CD4-positive, alpha-beta memory T cell (primary cell): ENCODE data around the gene PAPSS2. TPM values are rescaled to one million over a fixed set of nuclear protein-coding genes. Genes with fewer than 3 reads are reported as not detected.

Experiments
- CTCF ChIA-PET: fragments of 350-600 bp; sonication (Branson Sonifier 250); formaldehyde crosslinking; loops from one replicate; lab custom pipeline; 2021; ENCODE audit warnings: inconsistent platforms; ENCODE audit not compliant: partially characterized antibody; lab: Charles Lee
- POLR2A ChIA-PET: fragments of 350-600 bp; sonication (Branson Sonifier 250); formaldehyde crosslinking; loops from one replicate; lab custom pipeline; 2021; ENCODE audit not compliant: partially characterized antibody; lab: Charles Lee
- DNase-seq, 5 donors: peaks; one replicate each; pipeline versions ENCODE4 v3.0.0 to v3.0.0-alpha.2; 2020 to 2022; ENCODE audit warnings: mixed read lengths in 1 of 5
- H3K27ac ChIP-seq: one replicate; pipeline ENCODE4 v1.7.0; 2013; ENCODE audit warnings: low read depth, low read length
- H3K27me3 ChIP-seq: 2 replicates; pipeline ENCODE4 v1.7.0; 2013; ENCODE audit warnings: mild to moderate bottlenecking, low read length, moderate library complexity; ENCODE audit not compliant: insufficient read depth
- H3K36me3 ChIP-seq: 2 replicates; pipeline ENCODE4 v1.7.0; 2013; ENCODE audit warnings: mild to moderate bottlenecking, low read length, moderate library complexity; ENCODE audit not compliant: insufficient read depth
- H3K4me1 ChIP-seq: 2 replicates; pipeline ENCODE4 v1.7.0; 2013; ENCODE audit warnings: mild to moderate bottlenecking, low read length, moderate library complexity; ENCODE audit not compliant: insufficient read depth
- H3K4me3 ChIP-seq, 2 donors: one replicate each; pipeline ENCODE4 v1.7.0; 2013; ENCODE audit warnings: low read length in 2 of 2, mild to moderate bottlenecking in 1 of 2
- H3K9me3 ChIP-seq, 2 donors: one replicate each; pipeline ENCODE4 v1.7.0; 2013; ENCODE audit warnings: low read length in 2 of 2, control low read depth in 1 of 2; ENCODE audit not compliant: control insufficient read depth in 1 of 2
- H3K27ac Mint-ChIP-seq, 7 donors: one replicate each; pipeline ENCODE4 v1.8.0; 2020 to 2021; ENCODE audit warnings: mixed read lengths in 7 of 7, mild to moderate bottlenecking in 6 of 7, inconsistent platforms in 3 of 7, moderate library complexity in 3 of 7
- H3K27me3 Mint-ChIP-seq, 2 donors: one replicate each; pipeline ENCODE4 v1.8.0; 2020 to 2021; ENCODE audit warnings: mixed read lengths in 2 of 2
- H3K36me3 Mint-ChIP-seq, 2 donors: one replicate each; pipeline ENCODE4 v1.8.0; 2020 to 2021; ENCODE audit warnings: mixed read lengths in 2 of 2, inconsistent platforms in 1 of 2, mild to moderate bottlenecking in 1 of 2
- H3K4me1 Mint-ChIP-seq, 4 donors: one replicate each; pipeline ENCODE4 v1.8.0; 2020 to 2021; ENCODE audit warnings: mixed read lengths in 4 of 4, mild to moderate bottlenecking in 1 of 4
- H3K4me3 Mint-ChIP-seq, 8 donors: one replicate each; pipeline ENCODE4 v1.8.0; 2020 to 2021; ENCODE audit warnings: mixed read lengths in 8 of 8, mild to moderate bottlenecking in 7 of 8, moderate library complexity in 6 of 8, inconsistent platforms in 3 of 8
- H3K9me3 Mint-ChIP-seq, 8 donors: one replicate each; pipeline ENCODE4 v1.8.0; 2020 to 2021; ENCODE audit warnings: mixed read lengths in 8 of 8, mild to moderate bottlenecking in 5 of 8, inconsistent platforms in 3 of 8, moderate library complexity in 1 of 8
- intact Hi-C: fragments of 100-400 bp; cut with micrococcal nuclease; formaldehyde crosslinking; loops from one replicate; pipeline ENCODE4 v1.15.1; 2023
- polyA plus RNA-seq, 2 donors: library from polyadenylated mRNA; unstranded; fragments of 300-500 nt; fragmentation: Illumina TruSeq; gene quantifications; one replicate each; pipeline ENCODE4 v1.2.3, GENCODE V29; 2021
- total RNA-seq, 2 experiments: library from RNA; stranded (reverse); gene quantifications; one replicate each; pipeline ENCODE4 v1.2.3, GENCODE V29; 2021

Gene PAPSS2
- total and polyA plus RNA-seq, 4 experiments from 2014 or later, result 0.15 to 0.73 (median 0.31) TPM

- Histone ChIP-seq H3K27ac (no peak overlapping the region), H3K4me3 (no peak overlapping the region), H3K4me1 (no peaks in the 10 kb centered on the region), H3K9me3 (no peaks in the 10 kb centered on the region), H3K27me3 (peaks cover 4% of the 10 kb centered on the region), H3K36me3 (no peaks in the 10 kb centered on the region)
- ChIA-PET POLR2A (no interaction called here), CTCF (no interaction called here)
- Mint-ChIP-seq H3K27me3 (peaks cover 3 to 26% of the 10 kb centered on the region in 2 donors), H3K9me3 (no peaks in the 10 kb centered on the region), H3K27ac (no peak overlapping the region), H3K36me3 (peaks cover 0 to 3% of the 10 kb centered on the region in 2 donors), H3K4me1 (no peaks in the 10 kb centered on the region), H3K4me3 (no peak overlapping the region)
- no peak for DNase-seq
- intact Hi-C loops, result no loop called here
These were observed 10.9 kb downstream of the PAPSS2 start for GRCh38 chr10:87670586-87670985.

- ChIA-PET CTCF (no interaction called here), POLR2A (no interaction called here)
- Histone ChIP-seq H3K36me3 (no peaks in the 10 kb centered on the region), H3K4me1 (no peaks in the 10 kb centered on the region), H3K27me3 (peaks cover 4% of the 10 kb centered on the region), H3K27ac (no peak overlapping the region), H3K9me3 (no peaks in the 10 kb centered on the region), H3K4me3 (no peak overlapping the region)
- peaks cover 7 to 28% of the 10 kb centered on the region in 2 donors for H3K27me3 Mint-ChIP-seq
- no peak overlapping the region for H3K27ac Mint-ChIP-seq
- H3K36me3 Mint-ChIP-seq, result peaks cover 0 to 3% of the 10 kb centered on the region in 2 donors
- no peaks in the 10 kb centered on the region for H3K4me1 Mint-ChIP-seq
- no peak overlapping the region for H3K4me3 Mint-ChIP-seq
- H3K9me3 Mint-ChIP-seq, result no peaks in the 10 kb centered on the region
- no peak for DNase-seq
- intact Hi-C loops, result no loop called here
These were observed 11.6 kb downstream of the PAPSS2 start for GRCh38 chr10:87671139-87671815.

- DNase-seq, result no peak
- intact Hi-C loops, result no loop called here
- H3K27me3 Mint-ChIP-seq, result peaks cover 11 to 27% of the 10 kb centered on the region in 2 donors
- no peaks in the 10 kb centered on the region for H3K4me1 Mint-ChIP-seq
- H3K9me3 Mint-ChIP-seq, result no peaks in the 10 kb centered on the region
- no peak overlapping the region for H3K4me3 ChIP-seq
- H3K36me3 ChIP-seq, result no peaks in the 10 kb centered on the region
- H3K4me3 Mint-ChIP-seq, result no peak overlapping the region
- ChIA-PET POLR2A (no interaction called here), CTCF (no interaction called here)
- H3K9me3 ChIP-seq, result no peaks in the 10 kb centered on the region
- no peak overlapping the region for H3K27ac Mint-ChIP-seq
- H3K4me1 ChIP-seq, result no peaks in the 10 kb centered on the region
- no peak overlapping the region for H3K27ac ChIP-seq
- H3K36me3 Mint-ChIP-seq, result no peaks in the 10 kb centered on the region
- peaks cover 4% of the 10 kb centered on the region for H3K27me3 ChIP-seq
These were observed 12.9 kb downstream of the PAPSS2 start for GRCh38 chr10:87672551-87672950.

- no peaks in the 10 kb centered on the region for H3K27me3 ChIP-seq
- intact Hi-C loops, result no loop called here
- Mint-ChIP-seq H3K4me3 (no peak overlapping the region), H3K36me3 (no peaks in the 10 kb centered on the region), H3K27ac (no peak overlapping the region), H3K27me3 (peaks cover 15 to 24% of the 10 kb centered on the region in 2 donors), H3K4me1 (no peaks in the 10 kb centered on the region), H3K9me3 (peaks cover 0 to 3% (median 0%) of the 10 kb centered on the region in 8 donors)
- no peak overlapping the region for H3K4me3 ChIP-seq
- H3K9me3 ChIP-seq, result no peaks in the 10 kb centered on the region
- ChIA-PET POLR2A (no interaction called here), CTCF (no interaction called here)
- no peaks in the 10 kb centered on the region for H3K4me1 ChIP-seq
- no peaks in the 10 kb centered on the region for H3K36me3 ChIP-seq
- DNase-seq, result no peak
- no peak overlapping the region for H3K27ac ChIP-seq
These were observed 15.3 kb downstream of the PAPSS2 start for GRCh38 chr10:87674943-87675342.

- no peaks in the 10 kb centered on the region for H3K27me3 ChIP-seq
- H3K4me1 ChIP-seq, result no peaks in the 10 kb centered on the region
- CTCF ChIA-PET, result no interaction called here
- no peak overlapping the region for H3K4me3 Mint-ChIP-seq
- H3K27me3 Mint-ChIP-seq, result peaks cover 13 to 21% of the 10 kb centered on the region in 2 donors
- H3K27ac ChIP-seq, result no peak overlapping the region
- H3K36me3 ChIP-seq, result no peaks in the 10 kb centered on the region
- H3K4me1 Mint-ChIP-seq, result no peaks in the 10 kb centered on the region
- H3K36me3 Mint-ChIP-seq, result no peaks in the 10 kb centered on the region
- H3K9me3 Mint-ChIP-seq, result peaks cover 0 to 3% (median 0%) of the 10 kb centered on the region in 8 donors
- intact Hi-C loops, result no loop called here
- H3K27ac Mint-ChIP-seq, result no peak overlapping the region
- no peak for DNase-seq
- POLR2A ChIA-PET, result no interaction called here
- H3K9me3 ChIP-seq, result no peaks in the 10 kb centered on the region
- H3K4me3 ChIP-seq, result no peak overlapping the region
These were observed 16.0 kb downstream of the PAPSS2 start for GRCh38 chr10:87675396-87676376.

- Histone ChIP-seq H3K27me3 (no peaks in the 10 kb centered on the region), H3K4me1 (no peaks in the 10 kb centered on the region), H3K36me3 (no peaks in the 10 kb centered on the region), H3K27ac (no peak overlapping the region), H3K9me3 (no peaks in the 10 kb centered on the region), H3K4me3 (no peak overlapping the region)
- CTCF ChIA-PET, result no interaction called here
- Mint-ChIP-seq H3K4me3 (no peak overlapping the region), H3K27ac (no peak overlapping the region), H3K36me3 (no peaks in the 10 kb centered on the region), H3K9me3 (peaks cover 0 to 3% (median 0%) of the 10 kb centered on the region in 8 donors), H3K4me1 (no peaks in the 10 kb centered on the region), H3K27me3 (peaks cover 14 to 15% of the 10 kb centered on the region in 2 donors)
- POLR2A ChIA-PET, result no interaction called here
- intact Hi-C loops, result no loop called here
- no peak for DNase-seq
These were observed 17.9 kb downstream of the PAPSS2 start for GRCh38 chr10:87677595-87677994.

- Histone ChIP-seq H3K4me1 (no peaks in the 10 kb centered on the region), H3K9me3 (no peaks in the 10 kb centered on the region), H3K36me3 (no peaks in the 10 kb centered on the region), H3K27me3 (no peaks in the 10 kb centered on the region), H3K27ac (no peak overlapping the region), H3K4me3 (no peak overlapping the region)
- ChIA-PET CTCF (no interaction called here), POLR2A (no interaction called here)
- H3K9me3 Mint-ChIP-seq, result peaks cover 0 to 3% (median 0%) of the 10 kb centered on the region in 8 donors
- no peak overlapping the region for H3K4me3 Mint-ChIP-seq
- intact Hi-C loops, result no loop called here
- no peaks in the 10 kb centered on the region for H3K4me1 Mint-ChIP-seq
- peaks cover 14 to 15% of the 10 kb centered on the region in 2 donors for H3K27me3 Mint-ChIP-seq
- DNase-seq, result no peak
- H3K36me3 Mint-ChIP-seq, result no peaks in the 10 kb centered on the region
- no peak overlapping the region for H3K27ac Mint-ChIP-seq
These were observed 18.6 kb downstream of the PAPSS2 start for GRCh38 chr10:87678302-87678701.
